Measurements from ENCODE around the gene PRTFDC1. TPM values are rescaled to one million over a fixed set of nuclear protein-coding genes. Genes with fewer than 3 reads are reported as not detected.
"Not testable (repeated sequence)": the region's sequence is repeated elsewhere in the genome, so short reads cannot be mapped to it uniquely, and the experiment has no call there.

Gene PRTFDC1, protein sequence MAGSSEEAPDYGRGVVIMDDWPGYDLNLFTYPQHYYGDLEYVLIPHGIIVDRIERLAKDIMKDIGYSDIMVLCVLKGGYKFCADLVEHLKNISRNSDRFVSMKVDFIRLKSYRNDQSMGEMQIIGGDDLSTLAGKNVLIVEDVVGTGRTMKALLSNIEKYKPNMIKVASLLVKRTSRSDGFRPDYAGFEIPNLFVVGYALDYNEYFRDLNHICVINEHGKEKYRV
- polyA plus RNA-seq (ENCODE audit: insufficient read length in 12 of 12), result 10 to 100 TPM in 10 of 12 donors, 1 to 10 TPM in 1, not detected in 1; 7.4 to 26.9 (median 15.6) TPM
- long read RNA-seq, donor 1, partial matches to known transcripts, result 0 of 2 reads
- long read RNA-seq, donor 1, other reads (novel, unspliced or antisense), result 0 of 2 reads
- long read RNA-seq, donor 2, partial matches to known transcripts, result 0 of 1 reads
- long read RNA-seq, donor 2, other reads (novel, unspliced or antisense), result 0 of 1 reads
- long read RNA-seq, donor 3, result 0 reads
- long read RNA-seq, donor 4, result 0 reads
- long read RNA-seq, donor 5, result 0 reads
- long read RNA-seq, donor 6, result 0 reads
- long read RNA-seq, donor 7, partial matches to known transcripts, result 0 of 1 reads
- long read RNA-seq, donor 7, other reads (novel, unspliced or antisense), result 0 of 1 reads
- long read RNA-seq, donor 8, partial matches to known transcripts, result 0 of 1 reads
- long read RNA-seq, donor 8, other reads (novel, unspliced or antisense), result 0 of 1 reads
- long read RNA-seq, donor 9, partial matches to known transcripts, result 0 of 7 reads
- long read RNA-seq, donor 9, other reads (novel, unspliced or antisense), result 7 of 7 reads
- long read RNA-seq, donor 10, result 0 reads
- long read RNA-seq, donor 11, partial matches to known transcripts, result 0 of 7 reads
- long read RNA-seq, donor 11, other reads (novel, unspliced or antisense), result 5 of 7 reads

DNA sequence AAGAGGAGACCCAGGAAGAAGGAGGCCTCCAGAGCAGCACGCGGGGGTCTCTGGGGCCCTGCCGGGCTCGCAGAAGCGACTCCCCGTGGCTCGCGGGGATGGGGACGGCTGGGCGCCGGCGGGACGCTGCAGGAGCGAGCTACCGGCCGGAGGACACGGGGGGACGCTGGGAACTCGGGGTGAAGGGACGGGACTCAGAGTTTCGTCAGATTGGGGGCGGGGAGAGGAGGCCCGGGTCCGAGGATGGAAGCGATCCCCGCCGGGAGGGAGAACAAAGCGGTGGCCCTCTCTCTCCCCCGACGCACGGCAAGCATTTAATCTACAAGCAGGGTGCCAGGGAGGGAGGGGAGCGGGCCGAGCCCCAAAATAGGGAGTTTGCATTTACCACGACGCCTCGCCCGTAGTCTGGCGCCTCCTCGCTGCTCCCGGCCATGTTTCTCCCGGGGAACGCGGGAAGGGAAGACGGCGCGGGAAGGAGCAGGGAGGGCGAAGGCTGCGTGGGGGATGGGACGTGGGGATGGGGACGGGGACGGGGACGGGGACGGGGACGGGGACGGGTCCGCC, at the start of gene PRTFDC1:
Gene PRTFDC1 (minus strand): TSS at position 464 of the 564 bp plus-strand sequence. CDS start 31 bp downstream, at position 433.
- DNase-seq, result peak; percentile 70

DNA sequence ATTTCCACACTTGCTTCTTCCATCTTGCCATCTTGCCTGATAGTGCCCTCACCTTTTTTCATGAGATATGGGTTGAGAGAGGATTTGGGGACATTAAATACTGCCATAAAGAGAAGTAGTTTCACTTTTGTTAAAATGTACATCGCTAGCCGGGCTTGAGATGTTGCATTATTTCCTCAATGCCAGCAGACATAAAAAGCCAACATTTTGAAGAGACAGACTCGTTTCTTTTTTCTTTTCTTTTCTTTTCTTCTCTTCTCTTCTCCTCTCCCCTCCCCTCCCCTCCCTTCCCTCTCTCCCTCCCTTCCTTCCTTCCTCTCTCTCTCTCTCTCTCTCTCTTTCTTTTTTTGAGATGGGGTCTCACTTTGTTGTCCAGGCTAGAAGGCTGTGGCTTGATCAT, 45.6 kb upstream of the PRTFDC1 start:
- no peak for DNase-seq

DNA sequence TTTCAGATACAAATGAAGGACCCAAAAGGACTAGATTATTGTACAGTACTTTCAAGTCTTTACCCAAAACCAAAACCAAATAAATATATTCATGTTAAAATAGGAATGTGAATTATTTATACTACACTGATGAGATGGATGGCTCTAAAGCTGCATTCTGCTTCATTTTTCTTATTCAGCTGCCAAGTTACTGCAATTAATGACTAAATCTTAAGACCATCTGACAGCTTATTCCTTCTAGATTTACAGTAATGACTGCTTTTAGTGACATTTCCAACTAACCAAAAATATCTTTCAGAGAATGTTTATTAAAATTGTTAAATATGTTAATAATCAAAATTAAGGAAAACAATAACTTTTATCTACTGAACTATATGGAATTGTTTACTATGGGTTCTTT, 42.7 kb upstream of the PRTFDC1 start:
- no peak for DNase-seq

DNA sequence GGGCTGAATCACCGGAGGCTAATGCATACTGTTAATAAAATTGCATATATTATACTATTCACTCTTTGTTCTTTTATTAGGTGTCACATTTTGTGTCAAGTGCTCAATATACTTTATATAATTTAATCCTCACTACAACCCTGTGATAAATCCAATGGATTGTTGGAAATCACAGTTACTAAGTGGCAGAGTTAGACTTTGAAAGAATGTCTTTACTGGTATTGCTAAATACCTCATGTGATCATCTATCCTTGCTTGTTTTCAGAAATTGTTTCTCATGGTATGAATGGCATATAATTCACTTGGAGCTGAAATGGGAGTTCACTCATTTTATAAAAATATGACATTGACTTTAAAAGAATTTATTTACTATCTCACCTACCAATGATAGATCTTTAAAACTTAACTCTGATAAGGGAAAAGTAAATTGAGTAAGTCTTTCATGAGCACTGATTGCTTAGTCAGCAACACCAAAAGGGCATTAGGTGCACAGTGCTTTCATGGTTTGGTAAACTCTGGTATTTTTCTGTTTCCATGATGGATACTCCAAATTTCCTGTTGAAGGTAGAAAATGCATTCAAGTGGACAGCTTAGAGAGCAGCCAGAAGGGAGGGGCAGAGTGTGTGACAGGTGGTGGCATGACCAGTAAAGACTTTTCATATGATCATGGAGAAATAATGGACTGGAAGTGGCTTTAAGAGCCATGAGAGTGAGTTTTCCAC, 41.0 kb upstream of the PRTFDC1 start:
- no peak for DNase-seq

DNA sequence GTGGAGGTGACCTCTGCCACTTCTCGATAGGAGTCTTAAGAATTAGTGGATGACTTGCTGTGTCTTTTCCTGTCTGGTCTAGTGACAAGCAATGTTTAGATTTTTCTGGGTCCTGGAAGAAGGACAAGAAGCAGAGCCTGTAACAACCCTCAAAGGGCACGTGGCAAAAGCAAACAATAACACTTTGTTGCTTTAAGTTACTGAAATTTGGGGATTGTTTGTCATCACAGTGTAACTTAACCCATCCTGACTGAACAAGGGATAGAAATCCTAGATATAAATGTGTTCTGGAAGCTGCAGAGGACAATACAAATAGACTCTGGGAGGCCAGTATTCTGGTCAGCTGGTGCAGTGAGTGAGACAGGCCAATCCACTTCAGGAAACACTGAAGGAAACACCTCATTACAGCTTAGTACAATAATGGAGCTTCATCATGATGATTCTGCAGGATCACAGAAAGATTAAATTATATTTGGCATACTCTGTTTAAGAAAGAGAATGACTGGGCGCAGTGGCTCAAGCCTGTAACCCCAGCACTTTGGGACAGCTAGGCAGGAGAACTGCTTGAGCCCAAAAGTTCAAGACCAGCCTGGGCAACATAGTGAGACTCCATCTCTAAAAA, 40.2 kb upstream of the PRTFDC1 start:
- no peak for DNase-seq

DNA sequence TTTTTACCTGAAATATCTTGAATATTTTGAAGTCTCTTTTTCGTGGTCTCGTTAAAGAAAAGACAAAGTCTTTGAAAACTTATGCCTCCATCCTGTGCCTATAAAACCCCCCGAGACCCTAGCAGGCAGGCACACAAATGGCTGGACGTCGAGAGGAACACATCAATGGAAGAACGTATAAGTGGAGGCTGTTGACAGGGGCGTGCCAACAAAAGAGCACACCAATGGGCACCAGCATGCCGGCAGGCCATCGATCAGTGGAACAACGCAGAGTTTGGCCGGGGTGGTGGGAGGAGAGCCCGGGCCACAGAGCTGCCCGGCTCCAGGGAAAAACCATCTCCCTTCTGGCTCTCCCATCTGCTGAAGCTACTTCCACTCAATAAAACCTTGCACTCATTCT, 38.9 kb upstream of the PRTFDC1 start:
- no peak for DNase-seq

DNA sequence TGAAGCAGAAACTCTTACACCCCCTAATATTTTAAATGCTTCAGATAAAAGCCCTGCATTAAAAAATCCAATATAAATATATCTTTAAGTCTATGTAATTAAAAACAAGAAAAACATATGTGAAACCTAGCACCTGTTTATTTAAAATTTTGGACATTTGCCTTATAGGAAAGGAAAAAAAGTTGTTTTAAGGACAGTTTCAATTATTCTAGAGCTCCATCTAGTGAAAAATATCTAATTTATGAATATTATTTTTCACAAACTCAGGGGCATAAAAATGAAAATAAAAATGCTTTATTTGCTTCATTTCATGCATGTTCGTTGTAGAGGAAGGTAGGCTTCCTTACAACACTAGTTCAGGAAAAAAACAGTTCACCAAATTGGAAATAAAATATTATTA, 37.5 kb upstream of the PRTFDC1 start:
- no peak for DNase-seq

DNA sequence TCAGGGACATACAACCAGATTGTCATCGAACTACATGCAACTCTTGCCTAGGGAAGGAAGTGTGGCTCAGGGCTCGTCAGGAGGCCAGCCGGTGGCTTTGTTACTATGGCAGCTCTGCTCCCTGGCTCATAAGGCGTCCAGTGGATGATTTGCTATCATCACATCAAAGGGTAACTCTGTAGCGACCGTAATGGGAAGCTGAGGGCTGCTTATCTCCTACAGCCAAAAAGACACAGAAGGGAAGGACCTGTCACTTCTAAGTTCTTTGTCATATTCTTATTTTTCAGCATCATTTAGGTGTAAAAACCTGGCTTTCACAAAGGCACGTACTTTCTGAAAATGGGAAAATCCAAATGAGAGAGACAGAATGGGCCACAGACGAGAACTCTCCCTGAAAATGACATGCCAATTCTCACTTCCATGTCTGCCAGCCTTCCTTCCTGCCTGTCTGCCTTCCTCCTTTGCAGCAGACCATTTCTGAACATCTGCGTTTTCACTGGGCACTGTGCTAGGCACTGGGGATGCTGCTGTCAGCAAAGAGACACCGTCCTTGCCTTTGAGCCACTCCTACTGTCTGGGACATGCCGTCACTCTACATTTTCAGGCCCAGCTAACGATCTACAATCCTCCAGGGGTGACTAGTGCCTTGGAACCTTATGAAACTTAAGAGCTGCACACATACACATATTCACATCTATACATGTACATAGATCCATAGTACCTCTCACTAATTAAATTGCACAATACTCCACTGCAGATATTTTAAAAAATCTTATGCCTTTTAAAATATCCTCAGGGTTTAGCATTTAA, 36.6 kb upstream of the PRTFDC1 start:
- no peak for DNase-seq

DNA sequence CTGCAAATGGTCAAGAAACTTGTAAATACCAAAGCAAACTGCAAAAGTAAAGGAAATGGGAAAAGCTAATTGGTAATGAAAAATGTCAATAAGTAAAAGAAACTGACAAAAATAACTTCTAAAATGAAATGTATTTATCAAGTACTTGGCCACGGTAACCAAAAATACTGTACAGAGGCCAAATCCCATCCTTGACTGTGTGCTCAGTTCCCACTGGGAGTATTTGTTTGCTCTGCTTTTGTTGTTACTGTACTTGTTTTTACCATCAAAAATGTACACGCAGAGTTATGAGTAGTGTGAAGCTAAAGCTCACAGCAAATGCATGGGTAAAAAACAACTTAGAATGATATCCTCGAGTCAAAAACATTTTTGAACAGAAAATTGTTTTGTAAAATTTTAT, 32.5 kb upstream of the PRTFDC1 start:
- no peak for DNase-seq

DNA sequence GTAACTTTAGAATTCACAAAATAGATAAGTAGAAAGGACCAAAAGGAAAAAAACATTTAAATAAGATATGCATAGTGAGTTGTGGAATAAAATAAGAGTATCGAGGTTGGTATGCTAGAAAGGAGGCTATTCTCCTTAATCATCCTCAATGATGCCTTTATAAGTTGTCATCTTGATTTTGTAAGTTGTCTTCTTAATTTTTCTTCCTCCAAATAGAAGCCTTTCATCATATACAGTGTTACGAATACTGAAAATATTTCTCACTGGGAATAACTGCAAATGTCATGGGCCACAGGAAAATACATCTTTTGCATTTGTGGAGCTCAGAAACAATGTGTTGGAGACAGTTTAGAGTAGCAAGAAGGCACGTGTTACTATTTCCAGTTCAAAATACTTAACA, 31.5 kb upstream of the PRTFDC1 start:
- DNase-seq, result no peak

DNA sequence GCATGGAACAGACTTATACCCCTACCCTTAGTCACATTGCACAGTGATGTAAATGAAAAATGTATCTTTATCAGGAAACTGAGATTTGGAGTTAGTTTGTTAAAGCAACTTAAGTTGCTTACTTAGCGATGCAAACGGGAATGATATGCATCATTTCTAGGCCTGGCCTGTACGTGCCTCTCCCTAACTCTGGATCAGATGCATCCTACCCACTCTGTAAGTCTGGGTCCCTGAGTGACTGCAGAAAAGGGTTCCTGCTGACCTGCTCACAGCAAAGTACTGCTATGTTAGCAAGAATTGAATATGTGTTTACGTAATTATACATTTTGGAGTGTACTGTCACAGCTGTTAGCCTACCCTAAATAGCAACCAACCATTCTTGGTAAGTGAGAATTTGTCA, 30.7 kb upstream of the PRTFDC1 start:
- no peak for DNase-seq

DNA sequence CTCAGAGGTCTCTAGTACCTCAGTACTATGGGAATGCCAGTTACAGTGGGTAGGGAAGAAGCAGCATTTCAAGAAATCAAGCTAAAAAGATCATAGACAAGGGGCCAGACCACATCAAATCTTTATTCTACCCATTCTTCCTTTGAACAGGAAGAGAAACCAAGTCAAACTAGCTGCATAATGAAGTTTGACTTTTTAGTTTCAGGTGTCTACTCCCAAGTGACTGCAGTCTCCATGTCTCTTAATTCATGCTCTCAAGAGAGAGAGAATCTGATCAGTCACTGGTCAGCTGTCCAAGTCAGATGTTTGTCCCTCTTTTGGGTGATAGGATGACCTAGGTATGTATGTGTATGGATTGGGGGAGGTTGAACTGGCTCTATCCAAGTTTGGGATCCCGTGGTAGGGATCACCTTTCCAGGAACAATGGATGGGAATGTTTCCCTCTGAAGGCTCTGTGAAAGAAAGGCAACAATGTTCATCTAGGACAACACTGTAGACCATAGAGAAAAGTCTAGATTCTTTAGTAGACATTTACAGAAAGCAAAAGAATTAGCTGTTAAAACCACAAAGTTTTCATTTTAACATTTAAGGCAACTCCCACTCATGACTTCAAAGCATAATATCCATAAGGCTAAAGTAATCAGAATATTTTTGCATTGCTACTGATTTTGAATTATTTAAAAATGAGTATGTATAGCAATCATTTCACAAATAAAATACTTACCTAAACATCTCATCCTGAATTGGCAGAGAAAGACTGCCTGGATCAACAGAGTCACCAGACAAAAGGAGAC, 30.1 kb upstream of the PRTFDC1 start:
- DNase-seq, result no peak

DNA sequence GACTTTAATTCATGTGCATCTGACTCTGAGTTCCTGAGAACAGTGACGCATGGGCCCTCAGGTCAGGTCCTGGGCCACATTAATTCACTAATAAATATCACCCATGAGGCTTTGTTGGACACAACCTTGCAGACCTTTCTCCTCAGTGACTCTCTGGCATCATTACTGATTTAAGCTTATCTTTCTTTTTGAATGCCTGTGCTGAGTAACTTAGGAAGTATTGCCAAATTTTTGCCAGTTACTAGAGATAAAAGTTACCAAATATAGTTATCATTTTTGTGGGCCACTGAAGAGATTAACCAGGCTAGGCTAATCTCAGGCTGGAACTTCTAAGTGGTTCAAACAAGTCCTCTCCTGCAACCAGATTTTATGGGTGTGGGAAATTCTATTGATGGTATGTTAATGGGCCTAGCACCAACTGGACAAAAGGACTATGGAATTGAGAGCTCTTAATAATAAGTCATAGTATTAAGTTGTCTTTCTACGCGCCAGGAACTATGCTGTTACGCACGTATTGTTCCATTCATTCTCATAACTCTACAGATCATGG, 28.8 kb upstream of the PRTFDC1 start:
- DNase-seq, result no peak

DNA sequence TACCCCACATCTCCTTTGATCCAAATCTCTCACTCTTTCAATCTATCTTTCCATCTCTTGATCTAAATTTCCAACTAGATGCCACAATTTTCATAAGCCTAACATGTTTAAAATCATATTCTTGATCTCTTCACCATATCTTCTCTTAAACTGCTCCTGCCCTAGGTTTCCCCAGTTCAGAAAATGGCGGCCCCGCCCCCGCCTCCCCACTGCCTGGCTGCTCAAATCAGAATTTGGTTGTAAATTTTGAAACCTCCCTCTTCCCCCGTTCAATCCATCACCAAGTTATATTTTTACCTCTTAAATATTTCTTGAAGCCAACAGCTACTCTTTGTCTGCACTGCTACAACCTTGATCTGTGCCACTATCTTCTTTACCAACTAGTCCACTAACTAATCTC, 27.3 kb upstream of the PRTFDC1 start:
- no peak for DNase-seq

DNA sequence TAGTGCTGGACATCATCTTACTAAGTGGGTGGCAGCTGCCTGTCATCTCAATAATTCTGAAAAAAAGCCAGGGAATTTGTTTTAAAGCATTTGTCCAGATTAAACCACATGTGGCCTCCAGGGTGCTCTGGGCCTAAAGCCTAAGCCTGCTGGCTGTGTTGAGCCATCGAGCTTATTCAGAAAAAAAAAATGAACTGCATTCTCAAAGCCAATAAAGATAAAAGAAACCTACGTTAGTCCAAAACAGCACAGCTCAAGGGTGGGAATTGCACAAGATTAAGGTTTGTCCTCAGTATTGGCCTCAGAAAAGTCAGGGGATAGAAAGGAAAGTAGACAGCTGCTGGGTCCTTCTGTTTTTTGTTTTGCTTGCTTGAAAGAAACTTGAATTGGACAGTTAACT, 22.6 kb upstream of the PRTFDC1 start:
- peak; percentile 83 for DNase-seq

DNA sequence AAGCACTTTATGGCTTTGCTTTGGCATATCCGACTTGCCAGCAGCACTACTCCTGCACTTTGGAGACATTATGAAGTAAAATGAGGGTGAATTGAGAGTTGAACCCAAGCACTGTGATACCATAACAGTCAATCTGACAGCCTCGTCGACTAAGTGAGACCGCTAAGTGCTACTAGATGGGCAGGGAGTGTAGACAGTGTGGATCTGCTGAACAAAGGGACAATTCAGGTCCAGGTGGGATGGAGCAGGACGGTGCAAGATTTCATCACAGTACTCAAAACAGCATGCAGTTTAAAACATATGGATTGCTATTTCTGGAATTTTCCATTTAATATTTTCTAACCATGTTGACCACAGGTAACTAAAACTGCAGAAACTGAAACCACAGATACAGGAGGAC, 20.8 kb upstream of the PRTFDC1 start:
- no peak for DNase-seq

DNA sequence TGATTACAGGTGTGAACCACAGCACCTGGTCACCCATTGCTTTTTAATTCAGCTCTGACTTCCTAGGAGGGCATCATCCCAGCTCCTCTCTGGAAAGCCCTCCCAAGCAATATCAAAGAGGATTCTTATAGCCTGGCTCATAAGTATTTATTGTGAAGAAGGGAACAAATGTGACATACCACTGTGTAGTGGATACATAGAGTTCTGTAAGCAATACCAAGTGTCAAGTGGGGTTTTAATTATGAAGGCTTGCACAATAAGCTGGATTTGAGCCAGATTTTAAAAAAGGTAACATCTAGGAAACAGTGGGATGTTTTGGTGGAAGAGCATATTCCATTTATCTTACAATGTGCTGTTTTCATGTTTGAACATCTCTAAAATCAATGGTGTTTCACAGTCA, 19.0 kb upstream of the PRTFDC1 start:
- DNase-seq, result no peak

DNA sequence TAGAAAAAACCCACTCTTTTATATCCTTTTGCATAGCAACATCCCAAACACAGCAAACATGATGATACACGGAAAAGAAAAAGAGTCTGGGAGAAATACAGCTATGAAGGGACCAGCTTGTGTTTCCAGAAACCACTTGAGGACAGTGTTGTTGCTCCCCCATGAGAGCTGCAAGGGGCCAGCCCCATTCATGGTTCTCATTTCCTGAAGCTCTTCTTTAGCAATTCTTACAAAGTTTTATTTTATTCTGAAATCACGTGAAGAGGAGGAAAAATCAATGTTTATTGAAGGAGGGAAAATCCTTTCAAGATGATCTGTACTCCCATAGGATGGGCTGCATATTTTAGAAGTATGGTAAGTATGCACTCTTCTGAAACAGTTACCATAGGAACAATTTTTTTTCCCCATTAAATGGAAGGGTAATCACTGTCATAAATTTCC, 17.5 kb upstream of the PRTFDC1 start:
- DNase-seq, result peak; percentile 76

DNA sequence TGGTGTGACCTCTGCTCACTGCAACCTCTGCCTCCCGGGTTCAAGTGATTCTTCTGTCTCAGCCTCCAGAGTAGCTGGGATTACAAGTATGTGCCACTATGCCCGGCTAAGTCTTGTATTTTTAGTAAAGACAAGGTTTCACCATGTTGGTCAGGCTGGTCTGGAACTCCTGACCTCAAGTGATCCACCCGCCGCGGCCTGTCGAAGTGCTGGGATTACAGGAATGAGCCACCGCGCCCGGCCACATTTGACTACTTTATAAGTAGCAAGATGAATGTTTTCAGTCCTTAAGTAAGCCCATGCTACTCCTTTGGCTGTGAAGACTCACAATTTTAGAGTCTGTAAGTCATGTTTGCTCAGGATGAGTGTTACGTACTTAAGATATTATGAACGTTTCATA, 16.5 kb upstream of the PRTFDC1 start:
- DNase-seq, result not testable (repeated sequence)
